Upper lobe of right lung (tissue), 1 donor: ENCODE data around the gene PRMT9. TPM values are rescaled to one million over a fixed set of nuclear protein-coding genes. Genes with fewer than 3 reads are reported as not detected.

ENCODE experiments used
- ATAC-seq: fragments of 200-7000 bp; cut with Tn5 transposase; one replicate; pipeline ENCODE4 v1.9.1; 2020; ENCODE audit warnings: mild to moderate bottlenecking, moderate library complexity
- DNase-seq: peaks from one replicate; pipeline ENCODE4 v3.0.0-alpha.2; 2020
- H3K27ac ChIP-seq: fragments of 200-600 bp; one replicate; pipeline ENCODE4 v1.8.0; 2022
- H3K27me3 ChIP-seq: fragments of 200-600 bp; one replicate; pipeline ENCODE4 v1.8.0; 2022; ENCODE audit warnings: mild to moderate bottlenecking
- H3K36me3 ChIP-seq: fragments of 200-600 bp; one replicate; pipeline ENCODE4 v1.8.0; 2022
- H3K4me1 ChIP-seq: fragments of 200-600 bp; one replicate; pipeline ENCODE4 v1.8.0; 2022
- H3K4me3 ChIP-seq: fragments of 200-600 bp; one replicate; pipeline ENCODE4 v1.8.0; 2022; ENCODE audit warnings: mild to moderate bottlenecking
- H3K9me3 ChIP-seq: fragments of 200-600 bp; one replicate; pipeline ENCODE4 v1.8.0; 2022
- intact Hi-C: fragments of 100-400 bp; cut with DNase I; formaldehyde crosslinking; loops from one replicate; pipeline ENCODE4 v1.11.0; 2022
- total RNA-seq: library from RNA; stranded (reverse); fragmentation: NEBNext Ultra II Directional; extraction: Animal tissue kit (Norgen Biotek cat#: 25700); gene quantifications from one replicate; pipeline ENCODE4 v1.2.1, GENCODE V29; 2021
- TF ChIP-seq, protein P1 (sequence below): fragments of 200-600 bp; IDR thresholded peaks from one replicate; pipeline ENCODE4 v1.8.0; 2022; ENCODE audit warnings: antibody characterized with exemption
- donor health status: DM: no; HTN: yes; CAD: no; lungs with severe emphysema.

Gene PRMT9
- total RNA-seq, 1 donor from 2014 or later: 11.5 TPM

DNA sequence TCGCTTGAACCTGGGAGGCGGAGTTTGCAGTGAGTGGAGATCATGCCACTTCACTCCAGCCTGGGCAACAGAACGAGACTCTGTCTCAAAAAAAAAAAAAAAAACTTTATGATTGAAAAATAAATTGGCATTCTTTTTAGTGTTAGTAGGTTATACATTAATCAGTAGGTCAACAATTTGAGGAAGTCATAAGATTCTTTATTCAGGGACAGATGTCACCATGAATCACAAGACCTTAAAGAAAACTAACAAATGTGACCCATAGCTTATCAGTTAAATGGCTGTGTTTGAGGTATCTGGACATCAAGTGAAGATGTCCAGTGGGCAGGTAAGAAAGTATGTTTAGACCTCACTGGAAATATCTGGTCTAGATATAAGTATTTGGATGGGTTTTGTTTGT lies 9.3 kb upstream of the PRMT9 start:
- ATAC-seq: no peak
- Histone ChIP-seq H3K27ac (no peak overlapping the region), H3K9me3 (no peaks in the 10 kb centered on the region), H3K27me3 (no peaks in the 10 kb centered on the region), H3K4me1 (no peaks in the 10 kb centered on the region), H3K4me3 (no peak overlapping the region), H3K36me3 (no peaks in the 10 kb centered on the region)
- TF ChIP-seq, protein P1, sequence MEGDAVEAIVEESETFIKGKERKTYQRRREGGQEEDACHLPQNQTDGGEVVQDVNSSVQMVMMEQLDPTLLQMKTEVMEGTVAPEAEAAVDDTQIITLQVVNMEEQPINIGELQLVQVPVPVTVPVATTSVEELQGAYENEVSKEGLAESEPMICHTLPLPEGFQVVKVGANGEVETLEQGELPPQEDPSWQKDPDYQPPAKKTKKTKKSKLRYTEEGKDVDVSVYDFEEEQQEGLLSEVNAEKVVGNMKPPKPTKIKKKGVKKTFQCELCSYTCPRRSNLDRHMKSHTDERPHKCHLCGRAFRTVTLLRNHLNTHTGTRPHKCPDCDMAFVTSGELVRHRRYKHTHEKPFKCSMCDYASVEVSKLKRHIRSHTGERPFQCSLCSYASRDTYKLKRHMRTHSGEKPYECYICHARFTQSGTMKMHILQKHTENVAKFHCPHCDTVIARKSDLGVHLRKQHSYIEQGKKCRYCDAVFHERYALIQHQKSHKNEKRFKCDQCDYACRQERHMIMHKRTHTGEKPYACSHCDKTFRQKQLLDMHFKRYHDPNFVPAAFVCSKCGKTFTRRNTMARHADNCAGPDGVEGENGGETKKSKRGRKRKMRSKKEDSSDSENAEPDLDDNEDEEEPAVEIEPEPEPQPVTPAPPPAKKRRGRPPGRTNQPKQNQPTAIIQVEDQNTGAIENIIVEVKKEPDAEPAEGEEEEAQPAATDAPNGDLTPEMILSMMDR: no peak
- intact Hi-C loops: no loop called here
- no peak for DNase-seq

DNA sequence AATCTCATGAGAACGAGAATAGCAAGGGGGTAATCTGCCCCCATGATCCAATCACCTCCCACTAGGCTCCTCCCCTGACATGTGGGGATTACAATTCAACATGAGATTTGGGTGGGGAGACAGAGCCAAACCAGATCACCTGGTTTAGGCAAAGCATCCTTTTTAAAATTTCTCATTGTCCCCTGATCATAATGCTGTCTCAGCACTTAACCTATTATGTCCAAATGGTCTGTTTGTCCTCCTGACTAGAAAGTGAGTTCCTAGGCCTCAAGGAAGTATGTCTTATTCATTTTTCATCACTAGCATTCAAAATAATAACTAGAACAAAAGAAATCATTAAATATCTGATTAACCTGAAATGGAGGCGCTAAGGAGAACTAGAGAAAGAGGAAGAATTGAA lies 7.9 kb upstream of the PRMT9 start:
- intact Hi-C loops: no loop called here
- no peak overlapping the region for H3K27ac ChIP-seq
- H3K9me3 ChIP-seq: no peaks in the 10 kb centered on the region
- no peaks in the 10 kb centered on the region for H3K27me3 ChIP-seq
- H3K36me3 ChIP-seq: no peaks in the 10 kb centered on the region
- H3K4me3 ChIP-seq: no peak overlapping the region
- DNase-seq (no peak), ATAC-seq (no peak)
- TF ChIP-seq, protein P1: no peak
- no peaks in the 10 kb centered on the region for H3K4me1 ChIP-seq

DNA sequence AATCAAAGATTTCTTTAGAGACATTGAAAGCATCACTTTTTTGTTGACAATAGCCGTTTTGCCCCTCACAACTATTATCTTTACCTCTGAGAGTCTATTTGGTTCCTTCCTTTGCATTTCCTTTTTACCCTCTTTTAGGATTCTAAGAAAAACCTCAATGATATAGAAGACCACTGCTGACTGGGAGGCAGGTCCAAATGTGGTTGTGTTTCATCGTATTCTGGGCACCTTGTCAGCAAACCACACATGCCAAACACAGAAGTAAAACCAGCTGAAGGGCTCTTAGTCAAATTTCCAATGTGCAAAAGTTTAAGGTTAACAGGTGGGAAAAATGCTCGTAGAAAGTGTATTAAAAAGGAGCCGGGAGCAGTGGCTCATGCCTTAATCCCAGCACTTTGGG lies 5.1 kb upstream of the PRMT9 start:
- Histone ChIP-seq H3K27ac (no peak overlapping the region), H3K27me3 (no peaks in the 10 kb centered on the region), H3K9me3 (no peaks in the 10 kb centered on the region), H3K36me3 (no peaks in the 10 kb centered on the region), H3K4me3 (no peak overlapping the region), H3K4me1 (peaks cover 6% of the 10 kb centered on the region)
- ATAC-seq (no peak), DNase-seq (no peak)
- TF ChIP-seq, protein P1: no peak
- intact Hi-C loops: no loop called here

DNA sequence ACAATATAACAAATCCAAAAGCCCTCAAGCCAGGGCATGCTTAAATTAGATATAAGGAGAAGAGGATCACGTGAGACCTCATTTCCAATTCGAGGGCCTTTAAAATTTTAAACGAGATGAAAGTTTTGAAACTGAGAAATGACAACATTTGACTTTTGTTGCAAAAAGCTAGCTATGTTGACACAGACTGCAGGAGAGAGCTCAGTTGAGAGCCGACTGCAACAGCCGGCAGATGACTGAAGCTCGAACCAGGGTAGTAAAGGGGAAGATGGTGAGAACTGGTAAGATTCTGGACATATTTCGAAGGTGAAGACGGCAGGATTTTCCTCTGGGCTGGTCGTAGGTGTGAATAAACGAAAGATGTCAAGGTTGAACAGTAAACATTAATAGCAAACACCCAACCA lies 773 bp downstream of the PRMT9 start:
- intact Hi-C loops: no loop called here
- peak; percentile 60 for ATAC-seq
- Histone ChIP-seq H3K36me3 (peaks cover 8% of the 10 kb centered on the region), H3K27ac (peak overlapping the region; percentile 90), H3K9me3 (no peaks in the 10 kb centered on the region), H3K4me3 (peak overlapping the region; percentile 86), H3K27me3 (no peaks in the 10 kb centered on the region), H3K4me1 (peaks cover 14% of the 10 kb centered on the region)
- no peak for DNase-seq
- TF ChIP-seq, protein P1: no peak

DNA sequence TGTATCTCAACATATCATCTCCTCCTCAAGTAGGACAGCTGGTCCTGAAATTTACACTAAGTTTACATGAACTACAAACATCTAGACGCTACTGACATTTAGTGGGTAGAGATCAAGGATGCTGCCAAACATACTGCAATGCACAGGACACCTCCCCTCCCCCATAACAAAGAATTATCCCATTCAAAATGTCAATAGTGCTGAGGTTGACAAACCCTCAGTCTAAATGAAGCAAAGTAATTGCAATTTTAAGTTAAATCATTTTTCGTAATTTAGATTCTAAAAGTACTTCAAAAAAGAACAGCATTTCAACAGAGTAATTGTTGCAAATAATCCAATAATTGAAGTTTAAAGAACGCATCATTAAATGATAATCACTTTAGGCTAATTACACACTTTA lies 1.2 kb downstream of the PRMT9 start:
- Histone ChIP-seq H3K9me3 (no peaks in the 10 kb centered on the region), H3K27me3 (no peaks in the 10 kb centered on the region), H3K4me1 (peaks cover 14% of the 10 kb centered on the region), H3K27ac (no peak overlapping the region), H3K36me3 (peaks cover 8% of the 10 kb centered on the region), H3K4me3 (peak overlapping the region; percentile 86)
- intact Hi-C loops: no loop called here
- TF ChIP-seq, protein P1: no peak
- no peak for DNase-seq
- ATAC-seq: no peak
